GM19467 (cell line): Measurements from ENCODE around the gene G3BP1.
"Not testable (repeated sequence)": the region's sequence is repeated elsewhere in the genome, so short reads cannot be mapped to it uniquely, and the experiment has no call there.

Experiments used
- ATAC-seq: cut with Tn5 transposase; IDR thresholded peaks from one replicate; pipeline ENCODE4 v1.9.1; 2021; ENCODE audit warnings: mild to moderate bottlenecking, moderate library complexity; ENCODE audit not compliant: unreplicated experiment

Gene G3BP1

GRCh38 chr5:151855701-151856100, 83.9 kb downstream of the G3BP1 start:
- no peak for ATAC-seq

- no peak for ATAC-seq
Observed at GRCh38 chr5:151856861-151857260, 85.1 kb downstream of the G3BP1 start.

DNA sequence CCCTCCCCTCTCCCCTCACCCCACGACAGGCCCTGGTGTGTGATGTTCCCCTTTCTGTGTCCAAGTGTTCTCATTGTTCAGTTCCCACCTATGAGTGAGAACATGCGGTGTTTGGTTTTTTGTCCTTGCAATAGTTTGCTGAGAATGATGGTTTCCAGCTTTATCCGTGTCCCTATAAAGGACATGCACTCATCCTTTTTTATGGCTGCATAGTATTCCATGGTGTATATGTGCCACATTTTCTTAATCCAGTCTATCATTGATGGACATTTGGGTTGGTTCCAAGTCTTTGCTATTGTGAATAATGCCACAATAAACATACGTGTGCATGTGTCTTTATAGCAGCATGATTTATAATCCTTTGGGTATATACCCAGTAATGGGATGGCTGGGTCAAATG, 89.1 kb downstream of the G3BP1 start:
- ATAC-seq, result not testable (repeated sequence)
